ENCODE results near the gene SCD.
A peak's percentile ranks its signal among the peaks of the same experiment; 100 is the strongest.

SCD gene

DNA sequence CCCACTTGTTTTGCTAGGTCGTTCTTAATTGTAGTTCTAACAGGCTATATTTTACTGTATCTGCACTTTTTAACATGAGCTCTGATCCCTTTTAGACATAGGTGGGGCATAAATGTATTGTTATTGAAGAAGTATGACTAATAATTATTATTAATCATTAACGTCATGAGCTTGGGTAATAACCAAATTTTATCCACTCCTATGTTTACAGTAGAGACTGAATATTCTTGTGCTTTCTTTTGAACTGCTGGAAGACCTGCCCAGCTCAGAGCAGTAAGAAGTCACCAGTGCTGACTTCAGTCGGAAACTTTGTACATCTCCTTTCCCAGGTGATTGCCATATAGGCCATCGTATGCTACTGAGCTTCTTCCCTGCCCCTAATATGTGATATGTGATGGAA, 35.7 kb upstream of the SCD start:
- TF ChIP-seq, protein P1, sequence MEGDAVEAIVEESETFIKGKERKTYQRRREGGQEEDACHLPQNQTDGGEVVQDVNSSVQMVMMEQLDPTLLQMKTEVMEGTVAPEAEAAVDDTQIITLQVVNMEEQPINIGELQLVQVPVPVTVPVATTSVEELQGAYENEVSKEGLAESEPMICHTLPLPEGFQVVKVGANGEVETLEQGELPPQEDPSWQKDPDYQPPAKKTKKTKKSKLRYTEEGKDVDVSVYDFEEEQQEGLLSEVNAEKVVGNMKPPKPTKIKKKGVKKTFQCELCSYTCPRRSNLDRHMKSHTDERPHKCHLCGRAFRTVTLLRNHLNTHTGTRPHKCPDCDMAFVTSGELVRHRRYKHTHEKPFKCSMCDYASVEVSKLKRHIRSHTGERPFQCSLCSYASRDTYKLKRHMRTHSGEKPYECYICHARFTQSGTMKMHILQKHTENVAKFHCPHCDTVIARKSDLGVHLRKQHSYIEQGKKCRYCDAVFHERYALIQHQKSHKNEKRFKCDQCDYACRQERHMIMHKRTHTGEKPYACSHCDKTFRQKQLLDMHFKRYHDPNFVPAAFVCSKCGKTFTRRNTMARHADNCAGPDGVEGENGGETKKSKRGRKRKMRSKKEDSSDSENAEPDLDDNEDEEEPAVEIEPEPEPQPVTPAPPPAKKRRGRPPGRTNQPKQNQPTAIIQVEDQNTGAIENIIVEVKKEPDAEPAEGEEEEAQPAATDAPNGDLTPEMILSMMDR (conservative IDR thresholded peaks at IDR 0.05; ENCODE audit: control insufficient read depth, insufficient read depth, low read depth, low read length), result no peak
- no peak overlapping the region for H3K4me3 ChIP-seq (ENCODE audit: control insufficient read depth, low read depth, low read length)
- no peak for DNase-seq (ENCODE audit: low read depth)

DNA sequence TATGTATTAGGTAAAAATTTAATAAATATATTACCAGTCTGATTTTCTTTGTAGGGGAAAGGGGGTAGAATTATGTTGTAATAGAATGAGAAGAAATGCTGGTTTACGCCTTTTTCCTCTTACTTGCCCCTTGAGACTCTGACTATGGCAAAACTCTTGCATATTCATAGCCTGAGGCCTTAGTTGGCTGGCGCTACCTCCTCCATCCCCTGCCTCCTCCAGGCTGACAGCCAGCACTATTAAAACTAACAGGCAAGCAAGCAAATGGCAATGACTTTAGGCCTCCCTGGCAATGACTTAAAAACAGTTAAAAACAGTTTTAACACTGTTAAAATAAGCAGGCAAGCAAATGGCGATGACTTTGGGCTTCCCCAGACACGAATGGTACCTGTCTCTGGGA, 31.4 kb upstream of the SCD start:
- TF ChIP-seq, protein P1 (conservative IDR thresholded peaks at IDR 0.05; ENCODE audit: control insufficient read depth, insufficient read depth, low read depth, low read length), result no peak
- DNase-seq (ENCODE audit: low read depth), result no peak
- H3K4me3 ChIP-seq (ENCODE audit: control insufficient read depth, low read depth, low read length), result no peak overlapping the region

GRCh38 chr10:100318207-100318606, 28.8 kb upstream of the SCD start:
- TF ChIP-seq, protein P1 (conservative IDR thresholded peaks at IDR 0.05; ENCODE audit: control insufficient read depth, insufficient read depth, low read depth, low read length), result no peak
- H3K4me3 ChIP-seq (ENCODE audit: control insufficient read depth, low read depth, low read length), result no peak overlapping the region
- DNase-seq (ENCODE audit: low read depth), result no peak

DNA sequence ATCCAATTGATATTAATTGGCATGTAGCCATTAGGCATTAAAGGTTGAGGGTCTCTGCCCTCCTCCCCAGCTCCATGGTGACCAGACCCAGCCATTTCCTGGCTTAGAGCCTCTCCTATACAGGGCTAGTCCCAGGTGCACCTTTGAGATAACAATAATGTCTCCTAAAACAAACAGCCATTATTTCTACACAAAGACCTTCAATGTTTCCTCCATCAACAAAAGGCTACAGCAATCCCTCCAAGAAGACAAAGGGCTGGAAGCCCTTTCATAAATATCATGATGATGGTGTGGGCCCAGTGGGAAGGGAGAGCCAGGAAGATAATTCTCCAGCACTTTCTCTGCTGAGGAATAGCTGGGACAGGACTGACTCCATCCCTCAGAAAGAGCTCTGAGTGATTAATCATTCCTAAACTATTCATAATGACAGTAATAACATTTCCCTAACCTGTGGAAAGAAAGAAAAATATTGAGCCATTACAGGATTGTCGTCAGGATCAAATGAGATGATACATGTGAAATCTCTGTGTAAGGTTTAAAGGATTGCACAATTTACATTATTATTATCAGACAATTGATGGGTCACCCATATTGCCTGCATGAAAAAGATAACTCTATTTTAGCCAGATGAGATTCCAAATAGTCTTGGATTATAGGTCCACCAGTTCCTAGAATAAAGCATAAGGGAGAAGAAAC, 27.2 kb upstream of the SCD start:
- H3K4me3 ChIP-seq (ENCODE audit: control insufficient read depth, low read depth, low read length), result no peak overlapping the region
- TF ChIP-seq, protein P1 (conservative IDR thresholded peaks at IDR 0.05; ENCODE audit: control insufficient read depth, insufficient read depth, low read depth, low read length), result no peak
- DNase-seq (ENCODE audit: low read depth), result no peak

DNA sequence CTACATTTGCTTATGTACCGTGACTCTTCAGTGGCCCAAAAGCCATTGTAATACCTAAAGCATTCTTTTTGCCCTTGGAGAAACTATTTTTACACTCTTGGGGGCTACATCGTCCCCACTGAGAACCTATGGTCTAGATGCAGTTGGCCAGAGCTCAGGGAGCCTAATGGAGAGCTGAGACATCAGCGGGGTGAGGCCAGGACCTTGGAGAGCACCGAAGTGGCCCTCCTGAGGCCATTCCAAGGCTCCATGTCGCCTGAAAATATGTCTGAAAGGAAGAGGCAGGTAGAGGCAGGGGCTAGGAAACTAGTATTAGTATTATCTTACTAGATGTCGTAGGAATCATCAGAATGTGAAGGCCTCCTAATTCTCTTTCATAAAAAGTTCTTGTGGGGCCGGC, 21.9 kb upstream of the SCD start:
- DNase-seq (ENCODE audit: low read depth), result no peak
- H3K4me3 ChIP-seq (ENCODE audit: control insufficient read depth, low read depth, low read length), result no peak overlapping the region
- TF ChIP-seq, protein P1 (conservative IDR thresholded peaks at IDR 0.05; ENCODE audit: control insufficient read depth, insufficient read depth, low read depth, low read length), result no peak

DNA sequence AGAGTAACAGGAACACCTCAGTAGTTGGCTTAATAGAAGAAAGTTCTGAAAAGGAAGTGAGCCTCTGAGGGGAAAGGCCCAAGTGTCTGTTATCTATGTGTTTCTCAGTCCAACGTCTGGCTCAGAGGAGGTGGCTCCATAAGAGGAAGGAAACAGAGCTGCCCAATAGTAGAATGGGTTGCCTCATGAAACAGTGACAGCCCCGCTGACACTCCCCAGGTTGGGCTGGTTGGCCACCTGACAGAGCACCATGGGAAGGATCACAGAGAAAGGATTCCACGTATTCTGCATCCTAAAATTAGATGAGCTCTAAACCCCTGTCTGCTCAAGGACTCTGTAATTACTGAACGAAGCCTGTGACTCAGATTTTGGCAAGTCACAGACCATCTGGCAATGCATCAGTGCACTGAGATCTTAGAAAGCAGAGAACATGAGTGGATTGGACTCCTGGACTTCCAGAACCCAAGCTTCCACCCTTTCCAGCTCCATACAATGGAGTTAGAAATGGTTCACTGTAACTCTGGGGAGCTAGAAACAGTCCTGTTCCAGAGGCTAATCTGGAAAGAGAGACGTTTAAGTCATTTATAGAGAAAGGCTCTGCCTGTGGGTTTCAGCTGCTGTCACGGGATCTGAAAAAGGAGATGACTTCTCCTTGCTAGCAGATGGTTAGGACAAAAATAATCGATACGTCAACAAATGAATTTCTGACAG, 19.9 kb upstream of the SCD start:
- no peak overlapping the region for H3K4me3 ChIP-seq (ENCODE audit: control insufficient read depth, low read depth, low read length)
- TF ChIP-seq, protein P1 (conservative IDR thresholded peaks at IDR 0.05; ENCODE audit: control insufficient read depth, insufficient read depth, low read depth, low read length), result no peak
- DNase-seq (ENCODE audit: low read depth), result peak; percentile 64

Measured in fibroblast of mammary gland (primary cell).